Fibroblast of lung (primary cell): ENCODE measurements around the gene UPK1A. TPM values are rescaled to one million over a fixed set of nuclear protein-coding genes. Genes with fewer than 3 reads are reported as not detected.

Experiments used
- DNase-seq, 2 donors: peaks; one replicate each; pipeline versions ENCODE4 v3.0.0 to v3.0.0-alpha.2; 2010; ENCODE audit warnings: low read depth in 2 of 2
- H2AFZ ChIP-seq: 2 replicates; pipeline ENCODE4 v1.5.1; 2012; ENCODE audit warnings: low read length, control low read depth, inconsistent platforms
- H3K27ac ChIP-seq: 2 replicates; pipeline ENCODE4 v1.5.1; 2011; ENCODE audit warnings: low read length, control low read depth; ENCODE audit not compliant: insufficient read depth
- H3K27me3 ChIP-seq: 2 replicates; pipeline ENCODE4 v1.5.1; 2011; ENCODE audit warnings: mild to moderate bottlenecking, low read length; ENCODE audit not compliant: control insufficient read depth, insufficient read depth
- H3K36me3 ChIP-seq: 2 replicates; pipeline ENCODE4 v1.5.1; 2011; ENCODE audit warnings: low read length; ENCODE audit not compliant: control insufficient read depth, insufficient read depth
- H3K4me1 ChIP-seq: 2 replicates; pipeline ENCODE4 v1.5.1; 2011; ENCODE audit warnings: low read length; ENCODE audit not compliant: control insufficient read depth, insufficient read depth; ENCODE audit errors: extremely low read depth
- H3K4me2 ChIP-seq: 2 replicates; pipeline ENCODE4 v1.5.1; 2011; ENCODE audit warnings: low read length, control low read depth; ENCODE audit not compliant: insufficient read depth; ENCODE audit errors: extremely low read depth
- H3K4me3 ChIP-seq, 4 experiments: fragments of 200-600 bp in 1 of 4; sonication (generic) in 1 of 4; replicated peaks in 1 of 4; 2 replicates each; pipeline ENCODE4 v1.5.1; 2011 to 2016; ENCODE audit warnings: low read length in 4 of 4, low read depth in 3 of 4, mild to moderate bottlenecking in 3 of 4, control low read depth in 2 of 4, inconsistent platforms in 1 of 4, mixed read lengths in 1 of 4; ENCODE audit not compliant: insufficient read depth in 1 of 4; ENCODE audit errors: control extremely low read depth in 1 of 4
- H3K79me2 ChIP-seq: 2 replicates; pipeline ENCODE4 v1.5.1; 2012; ENCODE audit warnings: mild to moderate bottlenecking, low read length, inconsistent platforms; ENCODE audit not compliant: control insufficient read depth, insufficient read depth
- H3K9ac ChIP-seq: 2 replicates; pipeline ENCODE4 v1.5.1; 2011; ENCODE audit warnings: mild to moderate bottlenecking, low read length, control low read depth; ENCODE audit not compliant: insufficient read depth
- H3K9me3 ChIP-seq: 2 replicates; pipeline ENCODE4 v1.5.1; 2012; ENCODE audit warnings: low read depth, low read length; ENCODE audit not compliant: control insufficient read depth, insufficient read depth
- H4K20me1 ChIP-seq: 2 replicates; pipeline ENCODE4 v1.5.1; 2011; ENCODE audit warnings: low read length; ENCODE audit not compliant: control insufficient read depth, insufficient read depth; ENCODE audit errors: extremely low read depth
- EZH2 ChIP-seq: IDR thresholded peaks from 2 replicates; pipeline ENCODE4 v1.5.1; 2012; ENCODE audit warnings: low read length, control low read depth, mild to moderate bottlenecking; ENCODE audit errors: missing control alignments
- polyA plus RNA-seq, 2 donors: library from polyadenylated mRNA; depleted of rRNA in 1 of 2; stranded (reverse) in 1 of 2; unstranded in 1 of 2; fragments of >200 nt; gene quantifications; 2 replicates each; pipeline ENCODE4 v1.2.1, GENCODE V29; 2011 to 2012; ENCODE audit warnings: missing spikeins in 1 of 2
- total RNA-seq: library from RNA; depleted of rRNA; stranded (reverse); fragments of >200 nt; gene quantifications from 2 replicates; pipeline ENCODE4 v1.2.1, GENCODE V29; 2014
- TF ChIP-seq, protein P1 (sequence below), 2 donors: IDR thresholded peaks in 1 of 2; conservative IDR thresholded peaks in 1 of 2; 1 replicate in 1 of 2; 2 replicates in 1 of 2; pipeline ENCODE4 v1.5.1; 2011 to 2012; ENCODE audit warnings: low read length in 2 of 2, control low read depth in 1 of 2, inconsistent platforms in 1 of 2, low read depth in 1 of 2, mild to moderate bottlenecking in 1 of 2

UPK1A gene
- total and polyA plus RNA-seq, 2 donors (not counting 1 experiment from before 2014, with no cell fraction given) = 0.27 TPM; not detected in 1

DNA sequence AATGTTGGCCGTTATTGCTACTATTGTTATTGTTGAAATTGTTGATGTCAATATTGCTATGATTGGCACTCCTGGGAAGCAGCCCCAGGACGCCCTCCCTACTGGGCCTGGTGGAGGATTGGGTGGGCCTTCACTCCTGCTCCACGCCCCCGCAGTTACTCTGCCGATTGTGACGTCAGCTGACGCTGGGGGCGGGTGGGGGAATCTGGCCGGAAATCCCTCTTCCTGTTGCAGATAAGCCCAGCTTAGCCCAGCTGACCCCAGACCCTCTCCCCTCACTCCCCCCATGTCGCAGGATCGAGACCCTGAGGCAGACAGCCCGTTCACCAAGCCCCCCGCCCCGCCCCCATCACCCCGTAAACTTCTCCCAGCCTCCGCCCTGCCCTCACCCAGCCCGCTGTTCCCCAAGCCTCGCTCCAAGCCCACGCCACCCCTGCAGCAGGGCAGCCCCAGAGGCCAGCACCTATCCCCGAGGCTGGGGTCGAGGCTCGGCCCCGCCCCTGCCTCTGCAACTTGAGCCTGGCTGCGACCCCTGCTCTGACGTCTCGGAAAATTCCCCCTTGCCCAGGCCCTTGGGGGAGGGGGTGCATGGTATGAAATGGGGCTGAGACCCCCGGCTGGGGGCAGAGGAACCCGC is 24.7 kb upstream of the UPK1A start, which contains the start of gene ETV2:
Gene ETV2, plus strand, starts transcription at position 231 of the 637 bp plus-strand sequence. CDS start 716 bp downstream, outside the sequence.
- Histone ChIP-seq H2AFZ (peak within 1 kb of the TSS; percentile 28), H3K4me1 (peaks cover 2% of the 10 kb centered on the region), H3K27ac (no peak within 1 kb of the TSS), H3K9ac (no peak within 1 kb of the TSS), H3K36me3 (peaks cover 10% of the 10 kb centered on the region), H3K79me2 (no peaks in the 10 kb centered on the region), H3K27me3 (no peaks in the 10 kb centered on the region), H3K4me3 (no peak within 1 kb of the TSS), H3K9me3 (no peaks in the 10 kb centered on the region), H4K20me1 (no peaks in the 10 kb centered on the region), H3K4me2 (peak within 1 kb of the TSS; percentile 28)
- DNase-seq = peak; percentile 13 to 41
- TF ChIP-seq, protein P1, sequence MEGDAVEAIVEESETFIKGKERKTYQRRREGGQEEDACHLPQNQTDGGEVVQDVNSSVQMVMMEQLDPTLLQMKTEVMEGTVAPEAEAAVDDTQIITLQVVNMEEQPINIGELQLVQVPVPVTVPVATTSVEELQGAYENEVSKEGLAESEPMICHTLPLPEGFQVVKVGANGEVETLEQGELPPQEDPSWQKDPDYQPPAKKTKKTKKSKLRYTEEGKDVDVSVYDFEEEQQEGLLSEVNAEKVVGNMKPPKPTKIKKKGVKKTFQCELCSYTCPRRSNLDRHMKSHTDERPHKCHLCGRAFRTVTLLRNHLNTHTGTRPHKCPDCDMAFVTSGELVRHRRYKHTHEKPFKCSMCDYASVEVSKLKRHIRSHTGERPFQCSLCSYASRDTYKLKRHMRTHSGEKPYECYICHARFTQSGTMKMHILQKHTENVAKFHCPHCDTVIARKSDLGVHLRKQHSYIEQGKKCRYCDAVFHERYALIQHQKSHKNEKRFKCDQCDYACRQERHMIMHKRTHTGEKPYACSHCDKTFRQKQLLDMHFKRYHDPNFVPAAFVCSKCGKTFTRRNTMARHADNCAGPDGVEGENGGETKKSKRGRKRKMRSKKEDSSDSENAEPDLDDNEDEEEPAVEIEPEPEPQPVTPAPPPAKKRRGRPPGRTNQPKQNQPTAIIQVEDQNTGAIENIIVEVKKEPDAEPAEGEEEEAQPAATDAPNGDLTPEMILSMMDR (conservative IDR thresholded peaks at IDR 0.05 in 1 of 2, IDR thresholded peaks at IDR 0.05 in 1 of 2; ENCODE audit: low read depth in 1 of 2, low read length in 2 of 2) = no peak
- no peak for TF ChIP-seq EZH2

DNA sequence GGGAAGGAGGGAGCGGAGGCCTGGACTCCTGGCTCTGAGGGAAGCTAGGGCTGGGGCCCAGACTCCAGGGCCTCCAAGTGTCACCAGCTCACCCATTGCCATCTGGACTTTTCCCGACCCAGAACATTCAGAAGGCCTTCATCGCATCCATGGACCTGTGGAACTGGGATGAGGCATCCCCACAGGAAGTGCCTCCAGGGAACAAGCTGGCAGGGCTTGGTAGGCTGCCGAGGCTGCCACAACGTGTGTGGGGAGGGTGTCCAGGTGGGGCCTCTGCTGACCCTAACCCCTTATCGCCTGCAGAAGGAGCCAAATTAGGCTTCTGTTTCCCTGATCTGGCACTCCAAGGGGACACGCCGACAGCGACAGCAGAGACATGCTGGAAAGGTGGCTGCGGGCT is 24.0 kb upstream of the UPK1A start:
- no peak overlapping the region for H3K4me3 ChIP-seq
- no peak overlapping the region for H3K4me2 ChIP-seq
- no peak for TF ChIP-seq EZH2
- TF ChIP-seq, protein P1 (conservative IDR thresholded peaks at IDR 0.05 in 1 of 2, IDR thresholded peaks at IDR 0.05 in 1 of 2; ENCODE audit: low read depth in 1 of 2, low read length in 2 of 2) = no peak
- H3K4me1 ChIP-seq = peaks cover 2% of the 10 kb centered on the region
- no peaks in the 10 kb centered on the region for H3K9me3 ChIP-seq
- H3K79me2 ChIP-seq = no peaks in the 10 kb centered on the region
- H3K27me3 ChIP-seq = no peaks in the 10 kb centered on the region
- H3K27ac ChIP-seq = no peak overlapping the region
- no peak overlapping the region for H3K9ac ChIP-seq
- H4K20me1 ChIP-seq = no peaks in the 10 kb centered on the region
- no peak for DNase-seq
- peaks cover 5% of the 10 kb centered on the region for H3K36me3 ChIP-seq
- H2AFZ ChIP-seq = no peak overlapping the region

DNA sequence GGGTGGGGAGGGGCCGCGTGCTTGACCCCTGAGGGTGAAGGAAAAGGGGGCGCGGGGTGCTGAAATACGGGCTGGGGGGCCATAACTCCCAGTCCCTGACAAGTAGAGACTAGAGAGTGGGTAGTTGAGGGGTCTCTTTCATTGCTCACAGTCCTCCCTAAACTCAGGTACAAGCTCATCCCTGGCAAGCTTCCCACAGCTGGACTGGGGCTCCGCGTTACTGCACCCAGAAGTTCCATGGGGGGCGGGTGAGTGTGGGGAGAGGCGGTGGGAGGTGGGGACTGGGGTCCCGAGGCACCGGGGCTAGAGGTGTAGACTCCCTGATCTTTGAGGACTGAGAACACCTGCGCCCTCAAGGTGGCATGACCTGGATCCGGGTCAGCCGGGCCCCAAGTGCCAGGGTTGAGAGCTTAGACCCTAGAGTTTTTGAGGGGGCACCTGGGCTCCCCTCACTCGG is 23.5 kb upstream of the UPK1A start:
- H3K9me3 ChIP-seq = no peaks in the 10 kb centered on the region
- H3K36me3 ChIP-seq = peaks cover 1% of the 10 kb centered on the region
- no peaks in the 10 kb centered on the region for H4K20me1 ChIP-seq
- no peaks in the 10 kb centered on the region for H3K27me3 ChIP-seq
- DNase-seq = no peak
- H2AFZ ChIP-seq = no peak overlapping the region
- peak overlapping the region in 3 of 4 experiments; percentile 44 to 57 (median 57) for H3K4me3 ChIP-seq
- H3K4me2 ChIP-seq = peak overlapping the region; percentile 83
- no peak overlapping the region for H3K27ac ChIP-seq
- H3K9ac ChIP-seq = no peak overlapping the region
- no peaks in the 10 kb centered on the region for H3K79me2 ChIP-seq
- peaks cover 2% of the 10 kb centered on the region for H3K4me1 ChIP-seq
- TF ChIP-seq EZH2 = no peak
- TF ChIP-seq, protein P1 (conservative IDR thresholded peaks at IDR 0.05 in 1 of 2, IDR thresholded peaks at IDR 0.05 in 1 of 2; ENCODE audit: low read depth in 1 of 2, low read length in 2 of 2) = no peak
